ENCODE results near the gene ADIPOR2. TPM values are rescaled to one million over a fixed set of nuclear protein-coding genes. Genes with fewer than 3 reads are reported as not detected.

ADIPOR2 gene
- total RNA-seq, 2 experiments from 2014 or later, result 24.7 to 51.1 TPM

- ChIA-PET POLR2A (no interaction called here), CTCF (ENCODE audit: unreplicated experiment) (no interaction called here)
- H3K4me3 ChIP-seq (ENCODE audit: low read depth, low read length, poor library complexity, severe bottlenecking), result no peak overlapping the region
- no TSS peak for BruUV-seq (replicated peaks)
- no peaks in the 10 kb centered on the region for H4K20me1 ChIP-seq (ENCODE audit: insufficient read depth, low read length)
- H3K4me1 ChIP-seq (ENCODE audit: insufficient read depth, low read length, poor library complexity, severe bottlenecking), result no peaks in the 10 kb centered on the region
- no peak overlapping the region for H3K27ac ChIP-seq (ENCODE audit: low read depth, low read length, poor library complexity, severe bottlenecking)
- no peak for DNase-seq (ENCODE audit: low spot score)
- TF ChIP-seq CTCF (conservative IDR thresholded peaks at IDR 0.05; ENCODE audit: low read length) (no peak), EZH2phosphoT487 (IDR thresholded peaks at IDR 0.05; ENCODE audit: borderline replicate concordance, low read depth, low read length) (no peak)
- H3K4me2 ChIP-seq (ENCODE audit: low read length), result no peak overlapping the region
- no peak overlapping the region for H2AFZ ChIP-seq (ENCODE audit: low read length)
- no peaks in the 10 kb centered on the region for H3K36me3 ChIP-seq (ENCODE audit: insufficient read depth, low read length)
- no peaks in the 10 kb centered on the region for H3K79me2 ChIP-seq (ENCODE audit: insufficient read depth, low read depth, low read length)
- H3K9me3 ChIP-seq (ENCODE audit: low read length), result no peaks in the 10 kb centered on the region
- no peaks in the 10 kb centered on the region for H3K9me2 ChIP-seq (ENCODE audit: insufficient read depth, low read length)
- intact Hi-C loops (cut with micrococcal nuclease; ENCODE audit: unreplicated experiment), result no loop called here
Measured at GRCh38 chr12:1830981-1831963, 140.4 kb downstream of the ADIPOR2 start.

- no peak overlapping the region for H3K4me2 ChIP-seq (ENCODE audit: low read length)
- H3K9me2 ChIP-seq (ENCODE audit: insufficient read depth, low read length), result no peaks in the 10 kb centered on the region
- DNase-seq (ENCODE audit: low spot score), result no peak
- no peak overlapping the region for H3K4me3 ChIP-seq (ENCODE audit: low read depth, low read length, poor library complexity, severe bottlenecking)
- intact Hi-C loops (cut with micrococcal nuclease; ENCODE audit: unreplicated experiment), result no loop called here
- POLR2A ChIA-PET, result no interaction called here
- TF ChIP-seq CTCF (conservative IDR thresholded peaks at IDR 0.05; ENCODE audit: low read length), result no peak
- no peak for TF ChIP-seq EZH2phosphoT487 (IDR thresholded peaks at IDR 0.05; ENCODE audit: borderline replicate concordance, low read depth, low read length)
- no peaks in the 10 kb centered on the region for H3K36me3 ChIP-seq (ENCODE audit: insufficient read depth, low read length)
- no TSS peak for BruUV-seq (replicated peaks)
- CTCF ChIA-PET (ENCODE audit: unreplicated experiment), result no interaction called here
- H2AFZ ChIP-seq (ENCODE audit: low read length), result no peak overlapping the region
- H3K79me2 ChIP-seq (ENCODE audit: insufficient read depth, low read depth, low read length), result no peaks in the 10 kb centered on the region
- H3K4me1 ChIP-seq (ENCODE audit: insufficient read depth, low read length, poor library complexity, severe bottlenecking), result no peaks in the 10 kb centered on the region
- no peaks in the 10 kb centered on the region for H3K9me3 ChIP-seq (ENCODE audit: low read length)
- H4K20me1 ChIP-seq (ENCODE audit: insufficient read depth, low read length), result no peaks in the 10 kb centered on the region
- no peak overlapping the region for H3K27ac ChIP-seq (ENCODE audit: low read depth, low read length, poor library complexity, severe bottlenecking)
Measured at GRCh38 chr12:1832801-1833595, 142.1 kb downstream of the ADIPOR2 start.
